ACHN (cell line): ENCODE data around the gene CASP10.

Experiments
- DNase-seq: peaks from one replicate; pipeline ENCODE4 v3.0.0-alpha.2; 2015
- in situ Hi-C: cut with HindIII; loops from 2 replicates; pipeline ENCODE4 v1.10.0; 2017; ENCODE audit warnings: low sequenced_read_pairs, low pct_ligation_motif_present, low pct_unique_long_range_greater_than_20kb

Gene CASP10

DNA sequence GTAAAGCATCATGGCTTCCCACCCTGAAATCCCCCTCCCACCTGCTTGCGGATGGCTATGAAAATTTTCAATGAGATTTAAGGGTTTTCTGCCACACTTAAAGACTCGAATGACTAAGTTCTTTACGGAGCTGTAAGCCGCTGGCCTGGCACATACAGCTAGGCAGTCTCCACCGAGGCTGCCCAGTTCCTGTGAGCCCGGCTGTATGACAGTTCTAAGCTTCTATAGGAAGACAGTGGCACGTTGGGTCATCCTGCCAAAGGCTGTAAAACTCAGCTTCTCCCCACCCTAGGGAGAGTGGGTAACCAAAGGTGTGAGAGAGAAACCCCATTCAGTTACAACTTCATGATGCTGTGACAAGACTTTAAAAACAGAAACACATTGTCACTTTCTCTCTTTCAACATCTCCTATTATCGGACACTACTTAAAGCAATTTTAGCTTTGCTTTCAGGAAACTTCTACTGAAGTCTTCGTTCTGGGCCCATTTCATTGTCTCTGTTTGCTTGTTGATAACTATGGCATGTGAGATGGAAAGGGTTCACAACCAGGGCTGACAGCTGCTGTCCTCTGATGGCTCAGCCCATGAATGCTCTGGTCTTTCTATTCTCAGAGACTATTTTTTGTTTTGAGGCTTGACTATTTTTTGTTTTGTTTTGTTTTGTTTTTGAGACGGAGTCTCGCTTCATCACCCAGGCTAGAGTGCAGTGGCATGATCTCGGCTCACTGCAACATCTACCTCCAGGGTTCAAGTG is 84.5 kb downstream of the CASP10 start:
- no peak for DNase-seq
- in situ Hi-C loops: no loop called here

DNA sequence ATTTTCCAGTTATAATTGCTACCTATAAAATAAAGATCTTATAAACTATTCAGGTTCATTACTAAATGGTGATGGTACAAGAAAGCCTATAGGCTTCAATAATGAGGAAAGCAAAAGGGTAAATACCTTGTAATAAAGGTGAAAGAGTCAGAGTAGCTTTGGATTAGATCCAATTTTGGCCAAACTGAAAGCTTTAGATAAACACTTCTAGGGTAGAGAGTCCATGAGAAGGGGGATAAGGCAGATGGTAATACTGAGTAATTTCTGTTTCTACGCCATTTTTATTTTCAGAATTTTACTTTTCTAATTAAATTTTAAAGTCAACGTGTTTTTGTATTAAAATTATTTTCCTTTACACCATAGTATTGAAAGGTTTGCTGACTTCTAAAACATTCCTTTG is 86.8 kb downstream of the CASP10 start:
- in situ Hi-C loops: no loop called here
- DNase-seq: no peak

DNA sequence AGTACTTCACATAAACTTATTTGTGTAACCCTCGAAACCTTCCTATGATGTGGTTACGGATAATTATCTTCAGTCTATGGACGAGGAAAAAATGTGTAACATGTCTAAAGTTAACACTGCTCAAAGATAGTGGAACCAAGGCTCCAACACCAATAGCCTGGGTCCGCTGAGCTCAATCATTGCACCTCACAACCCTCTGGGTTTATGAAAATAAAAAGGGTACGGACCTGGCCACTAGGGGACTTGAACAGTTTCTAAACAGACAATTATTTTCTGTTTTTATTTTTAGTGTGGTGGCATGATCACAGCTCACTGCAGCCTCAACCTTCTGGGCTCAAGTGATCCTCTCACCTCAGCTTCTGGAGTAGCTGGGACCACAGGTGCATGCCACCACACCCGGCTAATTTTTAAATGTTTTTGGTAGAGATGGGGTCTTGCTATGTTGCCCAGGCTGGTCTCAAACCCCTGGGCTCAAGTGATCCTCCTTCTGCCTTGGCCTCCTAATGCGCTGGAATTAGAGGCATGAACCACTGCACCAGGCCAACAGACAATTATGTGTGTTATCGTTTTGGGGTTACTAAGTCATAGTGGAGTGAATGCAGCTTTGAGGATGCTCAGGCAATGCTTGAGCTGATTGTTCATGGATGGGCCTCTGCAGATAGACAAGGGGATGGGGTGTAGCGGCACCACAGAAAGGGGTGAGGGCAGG is 87.5 kb downstream of the CASP10 start:
- in situ Hi-C loops: no loop called here

DNA sequence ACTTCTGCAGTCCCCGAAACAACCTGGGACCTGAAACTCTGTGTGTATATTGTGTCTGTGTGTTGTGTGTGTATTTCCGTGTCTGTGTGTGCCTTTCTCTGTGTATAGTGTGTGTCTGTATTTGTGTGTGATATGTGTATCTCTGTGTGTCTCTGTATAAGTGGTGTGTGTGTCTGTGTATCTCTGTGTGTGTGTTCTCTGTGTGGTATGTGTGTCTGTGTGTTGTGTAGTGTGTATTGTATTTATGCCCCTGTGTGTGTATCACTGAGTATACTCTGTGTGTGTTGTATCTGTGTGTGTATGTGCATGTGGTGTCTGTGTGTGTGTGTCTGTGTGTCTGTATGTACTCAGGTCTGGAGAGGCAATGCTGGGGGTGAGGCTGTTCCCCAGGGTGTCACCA is 89.0 kb downstream of the CASP10 start:
- in situ Hi-C loops: no loop called here
- no peak for DNase-seq

More for the DNA sequence above, 87.5 kb downstream of the CASP10 start:
- DNase-seq: no peak

DNA sequence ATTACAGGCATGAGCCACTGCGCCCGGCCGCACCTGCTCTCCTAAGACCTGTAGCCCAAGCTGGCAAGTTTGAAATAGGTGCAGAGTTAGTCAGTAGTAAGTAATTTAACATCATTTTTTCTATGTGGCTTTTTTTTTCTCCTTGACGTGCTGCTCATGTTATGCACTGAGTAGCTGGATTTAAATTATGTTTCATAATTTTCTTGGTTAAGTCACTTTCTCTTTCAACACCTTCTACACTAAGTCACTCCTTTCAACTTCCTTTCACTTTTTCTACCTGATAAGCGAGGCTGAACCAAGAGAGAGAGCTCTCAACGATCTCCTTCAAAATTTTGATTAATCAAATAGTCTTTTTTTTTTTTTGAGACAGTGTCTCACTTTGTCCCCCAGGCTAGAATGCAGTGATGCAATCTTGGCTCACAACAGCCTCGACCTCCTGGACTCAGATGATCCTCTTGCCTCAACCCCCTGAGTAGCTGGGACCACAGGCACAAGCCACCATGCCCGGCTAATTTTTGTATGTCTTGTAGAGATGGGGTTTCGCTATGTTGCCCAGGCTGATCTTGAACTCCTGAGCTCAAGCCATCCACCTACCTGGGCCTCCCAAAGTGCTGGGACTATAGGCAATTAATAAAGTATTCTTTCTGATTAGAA is 90.5 kb downstream of the CASP10 start:
- in situ Hi-C loops: no loop called here
- DNase-seq: no peak

DNA sequence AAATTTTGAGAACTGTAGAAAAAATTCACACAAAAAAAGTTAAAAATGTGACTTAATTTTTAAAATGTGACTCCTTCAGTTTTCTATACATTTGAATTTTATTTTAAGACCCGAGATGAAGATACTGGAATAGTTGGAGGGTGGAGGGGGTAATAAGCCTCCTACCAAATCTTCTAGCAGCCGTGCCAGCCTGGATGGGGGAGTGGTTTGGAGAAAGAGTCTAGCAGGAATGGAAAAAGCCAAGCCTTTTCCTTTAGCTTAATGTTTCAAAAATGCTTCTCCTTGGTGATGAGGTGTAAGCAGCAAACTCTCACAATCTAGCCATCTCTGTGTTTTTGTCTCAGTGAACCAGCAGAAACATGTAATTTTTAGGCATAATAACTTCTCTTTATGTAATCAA is 92.1 kb downstream of the CASP10 start:
- in situ Hi-C loops: no loop called here
- DNase-seq: no peak

DNA sequence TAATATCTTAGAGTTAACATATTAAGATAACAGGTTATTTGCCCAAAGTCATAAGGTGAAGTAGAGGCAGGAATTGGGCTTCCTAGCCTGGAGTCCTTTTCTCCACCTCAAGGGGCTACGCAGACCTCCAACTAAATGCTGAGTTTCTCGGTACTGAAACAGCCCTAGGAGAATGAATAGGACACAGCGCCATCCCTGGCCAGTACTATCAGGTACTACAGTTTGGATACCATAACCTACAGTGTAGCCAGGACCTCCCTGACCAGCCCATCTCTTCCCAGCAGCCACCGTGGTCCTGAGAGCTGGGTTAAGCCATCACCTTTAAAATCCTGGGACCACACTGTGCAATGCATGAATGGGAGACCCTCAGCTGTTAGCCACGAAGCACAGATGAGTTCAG is 93.0 kb downstream of the CASP10 start:
- in situ Hi-C loops: no loop called here
- DNase-seq: no peak

DNA sequence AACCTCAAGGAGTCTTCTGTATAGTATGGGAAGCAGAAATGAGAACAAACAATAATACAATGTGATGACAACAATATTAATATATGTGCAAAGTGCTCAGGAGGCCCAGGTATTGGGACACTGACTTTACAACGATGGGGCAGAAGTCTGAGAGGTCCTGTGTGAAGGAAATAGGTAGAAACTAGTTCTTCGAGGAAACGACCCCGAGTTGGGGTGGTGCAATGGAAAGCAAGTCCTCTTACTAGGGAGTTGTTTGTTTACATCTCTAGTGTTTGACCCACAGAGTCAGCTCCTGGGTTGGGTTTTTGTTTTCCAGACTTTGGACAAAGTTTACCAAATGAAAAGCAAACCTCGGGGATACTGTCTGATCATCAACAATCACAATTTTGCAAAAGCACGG is 93.6 kb downstream of the CASP10 start:
- DNase-seq: no peak
- in situ Hi-C loops: no loop called here
